ENCODE data around the gene ARHGEF17.

DNA sequence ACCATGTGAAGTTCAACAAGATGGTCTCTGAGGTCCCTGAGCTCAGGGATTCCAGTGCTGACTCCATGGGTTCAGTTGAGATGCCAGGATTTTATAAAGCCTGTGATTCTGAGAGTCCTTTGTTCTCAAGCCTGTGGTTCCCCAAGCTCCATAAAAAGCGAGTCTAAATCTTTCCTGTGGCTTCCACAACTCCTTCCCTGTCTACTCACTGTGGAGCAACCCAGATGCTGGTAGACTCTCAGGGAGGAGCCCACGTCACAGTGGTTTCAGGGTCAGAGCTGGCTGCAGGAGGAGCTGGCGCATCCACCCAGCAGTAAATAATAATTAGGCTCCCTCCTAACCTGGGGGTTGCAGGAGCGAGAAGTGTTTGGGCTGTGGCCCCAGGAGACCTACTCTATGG is 66.1 kb downstream of the ARHGEF17 start:
- TF ChIP-seq EZH2phosphoT487 (IDR thresholded peaks at IDR 0.05; ENCODE audit: insufficient read depth, low read depth) (no peak), EZH2 (IDR thresholded peaks at IDR 0.05; ENCODE audit: insufficient read depth, poor library complexity, severe bottlenecking) (no peak)

All from GM23248 (cell line).